Endothelial cell (in vitro differentiated cells): Measurements from ENCODE around the gene FSIP2. TPM values are rescaled to one million over a fixed set of nuclear protein-coding genes. Genes with fewer than 3 reads are reported as not detected.
A peak's percentile ranks its signal among the peaks of the same experiment; 100 is the strongest.

Experiments
- DNase-seq: peaks from one replicate; pipeline ENCODE4 v3.0.0; 2021; ENCODE audit warnings: low spot score
- H3K27ac Mint-ChIP-seq: one replicate; pipeline ENCODE4 v1.8.0; 2021; ENCODE audit warnings: mixed read lengths, inconsistent platforms; ENCODE audit not compliant: unreplicated experiment
- H3K27me3 Mint-ChIP-seq: one replicate; pipeline ENCODE4 v1.8.0; 2021; ENCODE audit warnings: mild to moderate bottlenecking, moderate library complexity, mixed read lengths, inconsistent platforms; ENCODE audit not compliant: unreplicated experiment
- H3K36me3 Mint-ChIP-seq: one replicate; pipeline ENCODE4 v1.8.0; 2021; ENCODE audit warnings: mild to moderate bottlenecking, low read depth, mixed read lengths, inconsistent platforms; ENCODE audit not compliant: unreplicated experiment
- H3K4me1 Mint-ChIP-seq: one replicate; pipeline ENCODE4 v1.8.0; 2021; ENCODE audit warnings: mild to moderate bottlenecking, mixed read lengths, inconsistent platforms; ENCODE audit not compliant: unreplicated experiment
- H3K4me3 Mint-ChIP-seq: one replicate; pipeline ENCODE4 v1.8.0; 2021; ENCODE audit warnings: mild to moderate bottlenecking, mixed read lengths, inconsistent platforms; ENCODE audit not compliant: unreplicated experiment
- H3K9me3 Mint-ChIP-seq: one replicate; pipeline ENCODE4 v1.8.0; 2021; ENCODE audit warnings: mixed read lengths, inconsistent platforms; ENCODE audit not compliant: unreplicated experiment
- CTCF ChIP-seq: fragments of 200-600 bp; sonication (generic); IDR thresholded peaks from one replicate; pipeline ENCODE4 v1.5.0; 2021; ENCODE audit warnings: antibody characterized with exemption; ENCODE audit not compliant: unreplicated experiment
- long read RNA-seq: library from polyadenylated mRNA; unstranded; transcript quantifications from one replicate; pipeline ENCODE4 v2.0.0, GENCODE V29; 2020; ENCODE audit not compliant: unreplicated experiment
- total RNA-seq: library from RNA; stranded (reverse); fragmentation: NEBNext Ultra II Directional; extraction: Animal tissue kit (Norgen Biotek cat#: 25700); gene quantifications from one replicate; pipeline ENCODE4 v1.2.1, GENCODE V29; 2021; ENCODE audit not compliant: unreplicated experiment

The FSIP2 gene
- 9.0 TPM for total RNA-seq
- long read RNA-seq: 0 reads

GRCh38 chr2:185738679-185739472, at the start of gene FSIP2:
FSIP2 (plus strand) TSS chr2:185738804; CDS start chr2:185738895, 91 bp downstream.
- no peaks in the 10 kb centered on the region for H3K9me3 Mint-ChIP-seq
- peaks cover 27% of the 10 kb centered on the region for H3K4me1 Mint-ChIP-seq
- peak; percentile 97 for TF ChIP-seq CTCF
- H3K27ac Mint-ChIP-seq: peak within 1 kb of the TSS; percentile 80
- peaks cover 15% of the 10 kb centered on the region for H3K36me3 Mint-ChIP-seq
- DNase-seq: peak; percentile 98
- H3K4me3 Mint-ChIP-seq: peak within 1 kb of the TSS; percentile 53
- H3K27me3 Mint-ChIP-seq: no peaks in the 10 kb centered on the region

GRCh38 chr2:185689906-185690539, 48.6 kb upstream of the FSIP2 start:
- no peaks in the 10 kb centered on the region for H3K9me3 Mint-ChIP-seq

GRCh38 chr2:185695711-185696235, 42.8 kb upstream of the FSIP2 start:
- H3K27ac Mint-ChIP-seq: no peak overlapping the region

More at GRCh38 chr2:185689906-185690539, 48.6 kb upstream of the FSIP2 start:
- Mint-ChIP-seq H3K4me3 (no peak overlapping the region), H3K4me1 (no peaks in the 10 kb centered on the region), H3K27ac (no peak overlapping the region), H3K36me3 (no peaks in the 10 kb centered on the region), H3K27me3 (peaks cover 5% of the 10 kb centered on the region)
- no peak for DNase-seq
- no peak for TF ChIP-seq CTCF

GRCh38 chr2:185700883-185701282, 37.7 kb upstream of the FSIP2 start:
- no peaks in the 10 kb centered on the region for H3K4me1 Mint-ChIP-seq
- no peak overlapping the region for H3K4me3 Mint-ChIP-seq
- H3K27me3 Mint-ChIP-seq: no peaks in the 10 kb centered on the region
- H3K27ac Mint-ChIP-seq: no peak overlapping the region
- DNase-seq: no peak
- no peaks in the 10 kb centered on the region for H3K36me3 Mint-ChIP-seq
- no peak for TF ChIP-seq CTCF
- no peaks in the 10 kb centered on the region for H3K9me3 Mint-ChIP-seq

More at GRCh38 chr2:185695711-185696235, 42.8 kb upstream of the FSIP2 start:
- no peak for TF ChIP-seq CTCF
- H3K4me1 Mint-ChIP-seq: no peaks in the 10 kb centered on the region
- H3K9me3 Mint-ChIP-seq: no peaks in the 10 kb centered on the region
- H3K27me3 Mint-ChIP-seq: no peaks in the 10 kb centered on the region
- no peaks in the 10 kb centered on the region for H3K36me3 Mint-ChIP-seq
- no peak for DNase-seq
- no peak overlapping the region for H3K4me3 Mint-ChIP-seq
